Neuronal stem cell (in vitro differentiated cells): ENCODE data around the gene MED27.
A peak's percentile ranks its signal among the peaks of the same experiment; 100 is the strongest.
"Not testable (repeated sequence)": the region's sequence is repeated elsewhere in the genome, so short reads cannot be mapped to it uniquely, and the experiment has no call there.

Experiments
- DNase-seq: peaks from one replicate; pipeline ENCODE4 v3.0.0-alpha.2; 2013; ENCODE audit warnings: low spot score
- H2AFZ ChIP-seq: one replicate; pipeline ENCODE4 v1.6.1; 2013; ENCODE audit warnings: mild to moderate bottlenecking, low read length, inconsistent platforms
- H2AK5ac ChIP-seq: 2 replicates; pipeline ENCODE4 v1.6.1; 2013; ENCODE audit warnings: low read depth, mild to moderate bottlenecking, inconsistent platforms, low read length, moderate library complexity, mixed read lengths
- H2BK120ac ChIP-seq: 2 replicates; pipeline ENCODE4 v1.6.1; 2013; ENCODE audit warnings: low read depth, mild to moderate bottlenecking, inconsistent platforms, low read length, moderate library complexity, mixed read lengths
- H2BK12ac ChIP-seq: one replicate; pipeline ENCODE4 v1.6.1; 2013; ENCODE audit warnings: low read length, inconsistent platforms
- H2BK15ac ChIP-seq: 2 replicates; pipeline ENCODE4 v1.6.1; 2013; ENCODE audit warnings: mild to moderate bottlenecking, low read length, inconsistent platforms, mixed read lengths
- H2BK5ac ChIP-seq: one replicate; pipeline ENCODE4 v1.6.1; 2013; ENCODE audit warnings: inconsistent platforms, mild to moderate bottlenecking, low read length, moderate library complexity
- H3K14ac ChIP-seq: one replicate; pipeline ENCODE4 v1.6.1; 2013; ENCODE audit warnings: low read length, inconsistent platforms
- H3K18ac ChIP-seq: 2 replicates; pipeline ENCODE4 v1.6.1; 2013; ENCODE audit warnings: low read length, inconsistent platforms
- H3K23ac ChIP-seq: 2 replicates; pipeline ENCODE4 v1.6.1; 2013; ENCODE audit warnings: low read depth, mild to moderate bottlenecking, mixed read lengths, low read length, inconsistent platforms; ENCODE audit not compliant: poor library complexity
- H3K27ac ChIP-seq: replicated peaks from 3 replicates; pipeline ENCODE4 v1.5.1; 2013; ENCODE audit warnings: low read length, inconsistent platforms
- H3K27me3 ChIP-seq, 3 experiments: 2 replicates each; pipeline ENCODE4 v1.6.1; 2013; ENCODE audit warnings: low read length in 3 of 3, mild to moderate bottlenecking in 2 of 3, inconsistent platforms in 1 of 3, low read depth in 1 of 3, mixed read lengths in 1 of 3, moderate library complexity in 1 of 3; ENCODE audit not compliant: control insufficient read depth in 3 of 3, insufficient read depth in 3 of 3
- H3K36me3 ChIP-seq, 2 donors: replicated peaks in 1 of 2; 2 replicates each; pipeline ENCODE4 v1.6.1; 2013; ENCODE audit warnings: low read length in 2 of 2; ENCODE audit not compliant: control insufficient read depth in 2 of 2, insufficient read depth in 2 of 2
- H3K4ac ChIP-seq: 2 replicates; pipeline ENCODE4 v1.6.1; 2013; ENCODE audit warnings: inconsistent platforms, mild to moderate bottlenecking, low read length, moderate library complexity
- H3K4me1 ChIP-seq, 2 donors: 1 replicate in 1 of 2; 2 replicates in 1 of 2; pipeline ENCODE4 v1.6.1; 2013; ENCODE audit warnings: low read length in 2 of 2, low read depth in 1 of 2; ENCODE audit not compliant: control insufficient read depth in 2 of 2, insufficient read depth in 1 of 2
- H3K4me2 ChIP-seq: one replicate; pipeline ENCODE4 v1.6.1; 2013; ENCODE audit warnings: mild to moderate bottlenecking, low read length, inconsistent platforms; ENCODE audit not compliant: insufficient read depth, poor library complexity, severe bottlenecking
- H3K4me3 ChIP-seq, 2 donors: 2 replicates each; pipeline ENCODE4 v1.5.1; 2013; ENCODE audit warnings: low read length in 2 of 2, mild to moderate bottlenecking in 2 of 2, inconsistent platforms in 1 of 2, moderate library complexity in 1 of 2
- H3K79me1 ChIP-seq: one replicate; pipeline ENCODE4 v1.6.1; 2013; ENCODE audit warnings: low read depth, mild to moderate bottlenecking, inconsistent platforms, low read length, moderate library complexity
- H3K9ac ChIP-seq: one replicate; pipeline ENCODE4 v1.6.1; 2013; ENCODE audit warnings: mild to moderate bottlenecking, low read depth, low read length, inconsistent platforms; ENCODE audit not compliant: poor library complexity
- H3K9me3 ChIP-seq, 2 donors: replicated peaks in 1 of 2; 2 replicates each; pipeline versions ENCODE3 to v1.6.1; 2013; ENCODE audit warnings: low read length in 2 of 2, mild to moderate bottlenecking in 2 of 2, inconsistent platforms in 1 of 2, low read depth in 1 of 2, mixed read lengths in 1 of 2, moderate library complexity in 1 of 2; ENCODE audit not compliant: control insufficient read depth in 2 of 2, insufficient read depth in 1 of 2
- H4K8ac ChIP-seq: one replicate; pipeline ENCODE4 v1.6.1; 2013; ENCODE audit warnings: low read depth, mild to moderate bottlenecking, inconsistent platforms, low read length, moderate library complexity
- H4K91ac ChIP-seq: one replicate; pipeline ENCODE4 v1.6.1; 2013; ENCODE audit warnings: low read length, low read depth, mild to moderate bottlenecking, inconsistent platforms; ENCODE audit not compliant: poor library complexity
- WGBS, 2 donors: extraction: QIAGEN DNeasy Blood & Tissue Kit; methylation state at CpG; one replicate each; pipeline ENCODE4 v1.1.7; 2013; ENCODE audit warnings: missing lambda C conversion rate in 2 of 2, mixed read lengths in 1 of 2; ENCODE audit not compliant: insufficient read length in 2 of 2, insufficient replicate concordance in 1 of 2; ENCODE audit errors: extremely low coverage in 2 of 2; 5-methylcytosine and 5-hydroxymethylcytosine counted together

MED27 gene

DNA sequence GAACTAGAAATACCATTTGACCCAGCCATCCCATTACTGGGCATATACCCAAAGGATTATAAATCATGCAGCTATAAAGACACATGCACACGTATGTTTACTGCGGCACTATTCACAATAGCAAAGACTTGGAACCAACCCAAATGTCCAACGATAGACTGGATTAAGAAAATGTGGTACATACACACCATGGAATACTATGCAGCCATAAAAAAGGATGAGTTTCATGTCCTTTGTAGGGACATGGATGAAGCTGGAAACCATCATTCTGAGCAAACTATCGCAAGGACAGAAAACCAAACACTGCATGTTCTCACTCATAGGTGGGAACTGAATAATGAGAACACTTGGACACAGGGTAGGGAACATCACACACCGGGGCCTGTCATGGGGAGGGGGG is 158.0 kb downstream of the MED27 start:
- H2AK5ac ChIP-seq, H4K91ac ChIP-seq, H4K8ac ChIP-seq, H3K4ac ChIP-seq, H2BK12ac ChIP-seq, H3K18ac ChIP-seq, H2BK15ac ChIP-seq, H2AFZ ChIP-seq, DNase-seq, H3K36me3 ChIP-seq, H3K23ac ChIP-seq, H3K27me3 ChIP-seq, H3K4me2 ChIP-seq, H2BK120ac ChIP-seq, H3K9ac ChIP-seq, H3K9me3 ChIP-seq, H3K27ac ChIP-seq, H3K4me3 ChIP-seq, H2BK5ac ChIP-seq, H3K14ac ChIP-seq, H3K79me1 ChIP-seq: not testable (repeated sequence)
- H3K4me1 ChIP-seq: peaks cover 0 to 17% of the 10 kb centered on the region in 2 donors
- WGBS, 2 donors: no CpG with 5 or more reads among the region's 5 CpGs

DNA sequence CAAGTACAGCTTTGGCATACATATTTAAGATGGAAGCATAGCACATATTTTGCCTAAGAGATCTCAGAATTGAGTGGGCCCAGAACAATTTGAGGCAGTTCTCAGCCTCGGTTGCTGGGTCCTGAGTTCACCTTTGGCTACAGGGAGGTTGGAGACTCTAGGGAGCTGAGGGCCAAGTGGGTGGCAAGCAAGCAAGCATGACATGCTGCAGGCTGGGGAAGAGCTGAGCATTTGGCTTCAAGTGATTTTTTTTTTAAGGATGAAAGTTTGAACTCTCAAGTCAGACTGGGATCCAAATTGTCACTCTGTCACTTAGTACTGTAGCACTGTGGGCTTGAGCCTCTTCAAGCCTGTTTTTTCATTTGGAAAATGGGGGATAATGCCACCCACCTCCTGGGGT is 160.5 kb downstream of the MED27 start:
- H2AK5ac ChIP-seq: no peak overlapping the region
- no peak overlapping the region for H3K4me2 ChIP-seq
- H3K23ac ChIP-seq: no peak overlapping the region
- no peak overlapping the region for H3K4ac ChIP-seq
- DNase-seq: no peak
- H2BK120ac ChIP-seq: no peak overlapping the region
- no peaks in the 10 kb centered on the region for H3K79me1 ChIP-seq
- H2BK5ac ChIP-seq: no peak overlapping the region
- no peak overlapping the region for H4K91ac ChIP-seq
- no peak overlapping the region for H2AFZ ChIP-seq
- H3K9me3 ChIP-seq: no peaks in the 10 kb centered on the region
- no peak overlapping the region for H4K8ac ChIP-seq
- no peak overlapping the region for H2BK15ac ChIP-seq
- no peaks in the 10 kb centered on the region for H3K36me3 ChIP-seq
- no peaks in the 10 kb centered on the region for H3K27me3 ChIP-seq
- no peak overlapping the region for H3K18ac ChIP-seq
- no peak overlapping the region for H2BK12ac ChIP-seq
- no peak overlapping the region for H3K9ac ChIP-seq
- H3K4me1 ChIP-seq: peaks cover 0 to 7% of the 10 kb centered on the region in 2 donors
- no peak overlapping the region for H3K27ac ChIP-seq
- WGBS, 2 donors: no CpG with 5 or more reads among the region's 1 CpG
- no peak overlapping the region for H3K14ac ChIP-seq
- no peak overlapping the region for H3K4me3 ChIP-seq

DNA sequence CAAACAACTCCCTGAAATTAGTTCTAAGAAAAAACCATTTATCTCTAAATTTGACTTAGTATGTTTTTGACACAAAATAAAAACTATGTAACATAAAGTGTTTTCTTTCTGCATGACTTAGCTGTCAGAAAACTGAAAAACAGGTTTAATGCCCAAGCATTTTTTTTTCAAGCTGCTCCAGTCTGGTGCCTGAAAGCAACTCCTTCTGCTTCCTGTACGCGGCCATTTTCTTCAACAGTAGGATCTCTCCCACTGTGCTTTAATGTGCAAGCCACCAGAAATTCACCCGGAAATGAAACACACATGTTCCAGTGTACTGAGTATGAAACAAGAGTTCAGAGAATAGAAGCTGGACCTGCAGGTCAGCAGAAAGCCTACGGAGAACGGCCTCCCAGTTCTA is 161.2 kb downstream of the MED27 start:
- Histone ChIP-seq H2BK12ac (no peak overlapping the region), H4K8ac (no peak overlapping the region), H4K91ac (no peak overlapping the region), H3K27me3 (no peaks in the 10 kb centered on the region), H3K9ac (no peak overlapping the region), H2BK120ac (no peak overlapping the region), H3K27ac (no peak overlapping the region), H2AFZ (peak overlapping the region; percentile 48), H3K14ac (no peak overlapping the region), H3K36me3 (no peaks in the 10 kb centered on the region), H2BK15ac (no peak overlapping the region), H3K9me3 (no peaks in the 10 kb centered on the region), H3K18ac (no peak overlapping the region), H3K4me2 (no peak overlapping the region), H3K4me1 (peaks cover 0 to 7% of the 10 kb centered on the region in 2 donors), H2BK5ac (no peak overlapping the region), H3K4ac (no peak overlapping the region), H3K23ac (no peak overlapping the region), H2AK5ac (no peak overlapping the region), H3K79me1 (no peaks in the 10 kb centered on the region), H3K4me3 (no peak overlapping the region)
- no peak for DNase-seq
- WGBS, 2 donors: no CpG with 5 or more reads among the region's 5 CpGs

DNA sequence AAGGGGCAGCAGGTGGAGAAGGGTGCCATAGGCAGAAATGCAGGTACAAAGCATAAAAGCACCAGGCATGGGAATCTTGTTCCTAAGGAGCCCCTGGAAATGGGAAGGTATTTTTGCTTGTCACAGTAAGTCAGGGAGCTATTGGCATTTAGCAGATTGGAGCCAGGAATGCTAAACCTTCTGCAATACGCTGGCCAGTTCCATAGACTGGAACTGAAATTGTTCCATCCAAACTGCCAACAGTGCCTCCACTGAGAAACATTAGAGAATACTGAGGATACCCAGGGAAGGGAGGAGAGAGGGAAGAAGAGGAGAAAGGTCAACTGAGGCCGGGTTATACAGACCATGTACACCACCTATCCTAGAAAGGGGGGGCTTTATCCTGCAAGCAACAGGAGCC is 162.7 kb downstream of the MED27 start:
- no peak overlapping the region for H3K9ac ChIP-seq
- no peak overlapping the region for H3K14ac ChIP-seq
- no peak overlapping the region for H3K4ac ChIP-seq
- peaks cover 0 to 7% of the 10 kb centered on the region in 2 donors for H3K4me1 ChIP-seq
- H2BK5ac ChIP-seq: no peak overlapping the region
- H2BK15ac ChIP-seq: no peak overlapping the region
- H3K9me3 ChIP-seq: no peaks in the 10 kb centered on the region
- no peak overlapping the region for H4K91ac ChIP-seq
- no peak overlapping the region for H3K18ac ChIP-seq
- H3K36me3 ChIP-seq: no peaks in the 10 kb centered on the region
- no peak overlapping the region for H3K23ac ChIP-seq
- H2BK120ac ChIP-seq: no peak overlapping the region
- no peak overlapping the region for H3K4me2 ChIP-seq
- H3K4me3 ChIP-seq: no peak overlapping the region
- H3K27me3 ChIP-seq: peaks cover 0 to 2% (median 0%) of the 10 kb centered on the region in 3 experiments
- no peaks in the 10 kb centered on the region for H3K79me1 ChIP-seq
- no peak overlapping the region for H2AFZ ChIP-seq
- no peak overlapping the region for H3K27ac ChIP-seq
- no CpG with 5 or more reads among the region's 2 CpGs for WGBS, 2 donors
- no peak overlapping the region for H2BK12ac ChIP-seq
- DNase-seq: no peak
- no peak overlapping the region for H4K8ac ChIP-seq
- no peak overlapping the region for H2AK5ac ChIP-seq
